Sigmoid colon (tissue), 7 donors: ENCODE results near the gene SMYD4. TPM values are rescaled to one million over a fixed set of nuclear protein-coding genes. Genes with fewer than 3 reads are reported as not detected.
"Not testable (repeated sequence)": the region's sequence is repeated elsewhere in the genome, so short reads cannot be mapped to it uniquely, and the experiment has no call there.

Experiments
- DNase-seq: peaks from one replicate; pipeline ENCODE4 v3.0.0-alpha.2; 2019
- H3K27ac ChIP-seq, 4 donors: fragments of 200-600 bp; sonication (generic); one replicate each; pipeline ENCODE4 v1.5.1; 2016 to 2019; ENCODE audit warnings: mild to moderate bottlenecking in 1 of 4
- H3K27me3 ChIP-seq, 3 donors: fragments of 200-600 bp; sonication (generic); one replicate each; pipeline ENCODE4 v1.5.1; 2019; ENCODE audit warnings: mild to moderate bottlenecking in 1 of 3
- H3K36me3 ChIP-seq, 4 donors: fragments of 200-600 bp; sonication (generic); one replicate each; pipeline ENCODE4 v1.5.1; 2016 to 2019
- H3K4me1 ChIP-seq, 4 donors: fragments of 200-600 bp; sonication (generic); one replicate each; pipeline ENCODE4 v1.5.1; 2017 to 2019
- H3K4me3 ChIP-seq, 4 donors: fragments of 200-600 bp; sonication (generic); one replicate each; pipeline ENCODE4 v1.5.1; 2017 to 2019; ENCODE audit warnings: mild to moderate bottlenecking in 2 of 4, moderate library complexity in 1 of 4
- H3K9me3 ChIP-seq, 4 donors: fragments of 200-600 bp in 3 of 4; sonication (generic) in 3 of 4; one replicate each; pipeline versions ENCODE4 v1.5.1 to v1.6.1; 2013 to 2019
- CTCF ChIP-seq, 4 experiments: fragments of 450-650 bp in 3 of 4; fragments of 200-600 bp in 1 of 4; IDR thresholded peaks; one replicate each; pipeline ENCODE4 v1.5.1; 2016 to 2019; ENCODE audit warnings: antibody characterized with exemption in 4 of 4, mild to moderate bottlenecking in 3 of 4, moderate library complexity in 2 of 4
- EP300 ChIP-seq, 4 donors: sonication (generic); formaldehyde crosslinking; IDR thresholded peaks; one replicate each; pipeline ENCODE4 v1.6.1; 2017; ENCODE audit warnings: antibody characterized with exemption in 4 of 4
- POLR2A ChIP-seq, 2 donors: fragments of 450-650 bp; IDR thresholded peaks; one replicate each; pipeline ENCODE4 v1.6.1; 2016; ENCODE audit warnings: antibody characterized with exemption in 2 of 2, mild to moderate bottlenecking in 2 of 2, moderate library complexity in 2 of 2
- POLR2AphosphoS5 ChIP-seq, 4 donors: sonication (generic); formaldehyde crosslinking; IDR thresholded peaks; one replicate each; pipeline ENCODE4 v1.6.1; 2017; ENCODE audit warnings: antibody characterized with exemption in 4 of 4
- WGBS, 2 donors: extraction: QIAGEN DNeasy Blood & Tissue Kit; methylation state at CpG; one replicate each; pipeline ENCODE4 v1.1.7; 2013; 5-methylcytosine and 5-hydroxymethylcytosine counted together
- intact Hi-C: fragments of 100-400 bp; cut with DNase I; formaldehyde crosslinking; loops from one replicate; pipeline ENCODE4 v1.15.1; 2023
- polyA plus RNA-seq, 3 donors: library from polyadenylated mRNA; stranded (reverse); fragments of 200-250 nt; gene quantifications; one replicate each; pipeline ENCODE4 v1.2.3, GENCODE V29; 2013
- total RNA-seq, 4 donors: library from RNA; depleted of rRNA; stranded (reverse); fragments of >200 nt; gene quantifications; one replicate each; pipeline ENCODE4 v1.1.0, GENCODE V29; 2016
- donor health status: healthy with polysubstance abuse.
- donor health status: Bipolar disorder and iron deficiency.
- donor health status: healthy.

SMYD4 gene
- total and polyA plus RNA-seq, 7 donors: 2.4 to 19.1 (median 14.3) TPM

DNA sequence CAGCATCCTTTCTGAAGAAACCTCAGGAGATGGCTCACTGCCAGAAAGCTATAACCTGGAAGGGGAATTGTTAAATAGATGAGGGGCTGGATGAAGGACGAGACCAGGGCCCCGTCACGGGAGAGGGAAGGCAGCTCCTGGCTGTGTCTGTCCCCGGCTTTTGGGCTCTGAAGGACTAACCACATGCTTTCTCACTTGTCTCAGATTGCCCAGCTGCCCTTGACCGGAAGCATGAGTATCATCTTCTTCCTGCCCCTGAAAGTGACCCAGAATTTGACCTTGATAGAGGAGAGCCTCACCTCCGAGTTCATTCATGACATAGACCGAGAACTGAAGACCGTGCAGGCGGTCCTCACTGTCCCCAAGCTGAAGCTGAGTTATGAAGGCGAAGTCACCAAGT lies 53.4 kb downstream of the SMYD4 start:
- H3K36me3 ChIP-seq: peaks cover 0 to 31% (median 9%) of the 10 kb centered on the region in 4 donors
- 94 to 95% methylated on average over 10 of the region's 10 CpGs for WGBS, 2 donors
- no peaks in the 10 kb centered on the region for H3K27me3 ChIP-seq
- H3K4me1 ChIP-seq: peaks cover 0 to 46% (median 33%) of the 10 kb centered on the region in 4 donors
- no peaks in the 10 kb centered on the region for H3K9me3 ChIP-seq
- no peak overlapping the region for H3K27ac ChIP-seq
- intact Hi-C loops: no loop called here
- TF ChIP-seq EP300 (IDR thresholded peaks at IDR 0.05) (no peak), POLR2A (IDR thresholded peaks at IDR 0.05) (no peak), CTCF (IDR thresholded peaks at IDR 0.05) (no peak), POLR2AphosphoS5 (IDR thresholded peaks at IDR 0.05) (no peak)
- DNase-seq: no peak
- no peak overlapping the region for H3K4me3 ChIP-seq

DNA sequence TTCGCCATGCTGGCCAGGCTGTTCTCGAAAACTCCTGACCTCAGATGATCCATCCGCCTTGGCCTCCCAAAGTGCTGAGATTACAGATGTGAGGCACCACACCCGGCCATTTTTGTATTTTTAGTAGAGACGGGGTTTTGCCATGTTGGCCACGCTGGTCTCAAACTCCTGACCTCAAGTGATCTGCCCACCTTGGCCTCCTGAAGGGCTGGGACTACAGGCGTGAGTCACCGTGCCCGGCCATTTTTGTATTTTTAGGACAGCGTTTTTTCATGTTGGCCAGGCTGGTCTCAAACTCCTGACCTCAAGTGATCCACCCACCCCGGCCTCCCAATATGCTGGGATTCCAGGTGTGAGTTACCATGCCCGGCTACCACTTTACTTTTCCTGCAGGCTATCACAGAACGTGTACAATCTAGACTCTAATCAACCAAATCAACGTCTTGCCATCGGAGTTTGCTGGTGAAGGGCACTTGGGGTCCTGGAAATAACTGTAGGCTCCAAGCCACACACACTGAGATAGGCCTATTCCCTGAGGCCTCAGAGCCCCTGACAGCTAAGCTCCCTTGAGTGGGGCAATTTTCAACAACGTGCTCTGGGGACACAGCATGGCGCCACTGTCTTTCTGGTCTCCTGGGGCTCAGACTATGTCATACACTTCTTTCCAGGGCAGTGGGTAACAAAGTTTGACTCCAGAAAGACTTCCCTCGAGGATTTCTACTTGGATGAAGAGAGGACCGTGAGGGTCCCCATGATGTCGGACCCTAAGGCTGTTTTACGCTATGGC lies 55.1 kb downstream of the SMYD4 start:
- intact Hi-C loops: no loop called here
- peaks cover 0 to 35% (median 21%) of the 10 kb centered on the region in 4 donors for H3K4me1 ChIP-seq
- WGBS, 2 donors: 92% methylated on average over 21 of the region's 21 CpGs
- no peak for DNase-seq
- peaks cover 0 to 28% (median 7%) of the 10 kb centered on the region in 4 donors for H3K36me3 ChIP-seq
- no peak for TF ChIP-seq EP300 (IDR thresholded peaks at IDR 0.05)
- TF ChIP-seq POLR2A (IDR thresholded peaks at IDR 0.05): no peak
- no peak for TF ChIP-seq POLR2AphosphoS5 (IDR thresholded peaks at IDR 0.05)
- TF ChIP-seq CTCF (IDR thresholded peaks at IDR 0.05): no peak
- H3K9me3 ChIP-seq: no peaks in the 10 kb centered on the region
- H3K27me3 ChIP-seq: no peaks in the 10 kb centered on the region
- H3K4me3 ChIP-seq: no peak overlapping the region
- peak overlapping the region in 3 of 4 donors; percentile 4 to 37 (median 35) for H3K27ac ChIP-seq

- TF ChIP-seq POLR2A (IDR thresholded peaks at IDR 0.05) (no peak), POLR2AphosphoS5 (IDR thresholded peaks at IDR 0.05) (peak in 1 of 4 donors; percentile 1), EP300 (IDR thresholded peaks at IDR 0.05) (no peak)
- no peak for DNase-seq
- Histone ChIP-seq H3K36me3 (peaks cover 0 to 28% (median 7%) of the 10 kb centered on the region in 4 donors), H3K27me3 (no peaks in the 10 kb centered on the region), H3K27ac (peak overlapping the region; percentile 34 to 53 (median 36)), H3K4me1 (peaks cover 0 to 29% (median 14%) of the 10 kb centered on the region in 4 donors), H3K9me3 (no peaks in the 10 kb centered on the region), H3K4me3 (no peak overlapping the region)
- intact Hi-C loops: no loop called here
- WGBS, 2 donors: 61 to 69% methylated on average over 7 of the region's 7 CpGs
Measured at GRCh38 chr17:1773696-1774181, 56.0 kb downstream of the SMYD4 start.

DNA sequence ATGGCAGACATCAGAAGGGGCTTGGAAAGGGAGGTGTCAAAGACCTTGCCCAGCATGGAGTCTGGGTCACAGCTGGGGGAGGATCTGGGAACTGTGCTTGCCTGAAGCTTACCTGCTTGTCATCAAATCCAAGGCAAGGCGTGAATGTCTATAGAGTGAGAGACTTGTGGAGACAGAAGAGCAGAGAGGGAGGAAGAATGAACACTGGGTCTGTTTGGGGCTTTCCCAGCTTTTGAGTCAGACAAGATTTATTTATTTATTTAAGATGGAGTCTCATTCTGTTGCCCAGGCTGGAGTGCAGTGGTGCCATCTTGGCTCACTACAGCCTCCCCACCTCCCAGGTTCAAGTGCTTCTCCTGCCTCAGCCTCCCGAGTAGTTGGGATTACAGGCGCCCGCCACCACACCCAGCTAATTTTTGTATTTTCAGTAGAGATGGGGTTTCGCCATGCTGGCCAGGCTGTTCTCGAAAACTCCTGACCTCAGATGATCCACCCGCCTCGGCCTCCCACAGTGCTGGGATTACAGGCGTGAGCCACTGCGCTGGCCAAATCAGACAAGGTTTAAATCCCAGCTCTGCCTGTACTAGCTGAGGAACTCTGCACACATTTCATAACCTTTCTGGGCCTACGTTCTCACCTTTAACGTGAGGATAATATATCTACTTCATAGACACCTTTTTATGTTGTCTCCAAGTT lies 56.6 kb downstream of the SMYD4 start:
- DNase-seq, H3K9me3 ChIP-seq, H3K27me3 ChIP-seq, H3K4me3 ChIP-seq, intact Hi-C loops: not testable (repeated sequence)
- Histone ChIP-seq H3K36me3 (peaks cover 0 to 28% (median 7%) of the 10 kb centered on the region in 4 donors), H3K4me1 (peaks cover 0 to 23% (median 12%) of the 10 kb centered on the region in 4 donors), H3K27ac (peak overlapping the region; percentile 34 to 53 (median 36))
- WGBS, 2 donors: 73 to 84% methylated on average over 12 of the region's 12 CpGs

DNA sequence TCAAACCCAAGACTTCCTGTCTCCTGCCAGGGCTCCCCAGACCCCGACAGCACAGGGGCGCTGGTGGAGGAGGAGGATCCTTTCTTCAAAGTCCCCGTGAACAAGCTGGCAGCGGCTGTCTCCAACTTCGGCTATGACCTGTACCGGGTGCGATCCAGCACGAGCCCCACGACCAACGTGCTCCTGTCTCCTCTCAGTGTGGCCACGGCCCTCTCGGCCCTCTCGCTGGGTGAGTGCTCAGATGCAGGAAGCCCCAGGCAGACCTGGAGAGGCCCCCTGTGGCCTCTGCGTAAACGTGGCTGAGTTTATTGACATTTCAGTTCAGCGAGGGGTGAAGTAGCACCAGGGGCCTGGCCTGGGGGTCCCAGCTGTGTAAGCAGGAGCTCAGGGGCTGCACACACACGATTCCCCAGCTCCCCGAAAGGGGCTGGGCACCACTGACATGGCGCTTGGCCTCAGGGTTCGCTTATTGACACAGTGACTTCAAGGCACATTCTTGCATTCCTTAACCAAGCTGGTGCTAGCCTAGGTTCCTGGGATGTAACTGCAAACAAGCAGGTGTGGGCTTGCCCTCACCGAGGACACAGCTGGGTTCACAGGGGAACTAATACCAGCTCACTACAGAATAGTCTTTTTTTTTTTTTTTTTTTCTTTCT lies 59.8 kb downstream of the SMYD4 start:
- no peaks in the 10 kb centered on the region for H3K9me3 ChIP-seq
- no peaks in the 10 kb centered on the region for H3K36me3 ChIP-seq
- H3K27me3 ChIP-seq: no peaks in the 10 kb centered on the region
- TF ChIP-seq CTCF (IDR thresholded peaks at IDR 0.05): no peak
- no peak for TF ChIP-seq POLR2A (IDR thresholded peaks at IDR 0.05)
- no peak for TF ChIP-seq EP300 (IDR thresholded peaks at IDR 0.05)
- no peak for TF ChIP-seq POLR2AphosphoS5 (IDR thresholded peaks at IDR 0.05)
- H3K4me3 ChIP-seq: no peak overlapping the region
- peak overlapping the region in 1 of 4 donors; percentile 12 for H3K27ac ChIP-seq
- 28 to 30% methylated on average over 21 of the region's 21 CpGs for WGBS, 2 donors
- peaks cover 0 to 27% (median 14%) of the 10 kb centered on the region in 4 donors for H3K4me1 ChIP-seq
- intact Hi-C loops: no loop called here
- DNase-seq: no peak
